Measurements from ENCODE around the gene LMF1.

Gene LMF1

DNA sequence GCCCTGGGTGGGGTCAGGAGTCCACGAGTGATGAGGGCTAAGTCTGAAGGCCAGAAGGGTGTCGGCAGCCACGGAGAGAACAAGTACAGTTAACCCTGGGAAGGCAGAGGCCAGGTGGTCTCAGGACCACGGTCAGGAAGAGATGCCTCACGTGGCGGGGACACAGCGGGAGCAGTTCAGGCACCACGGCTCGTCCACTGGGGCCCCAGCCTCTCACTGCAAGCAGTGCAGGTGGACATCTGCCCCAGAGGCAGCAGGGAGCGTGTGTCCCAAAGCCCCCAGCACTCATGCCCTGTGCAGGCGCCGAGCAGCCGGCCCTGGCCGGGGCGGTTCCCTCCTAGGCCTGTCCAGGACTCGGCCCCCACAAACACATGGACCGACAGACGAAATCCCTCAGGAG is 4.7 kb downstream of the LMF1 start:
- H3K4me3 ChIP-seq (ENCODE audit: low read depth, low read length), result no peak overlapping the region
- TF ChIP-seq MYC (IDR thresholded peaks at IDR 0.05; ENCODE audit: low read depth, low read length) (no peak), POLR2A (IDR thresholded peaks at IDR 0.05; ENCODE audit: extremely low read depth, insufficient read length) (no peak)
- TF ChIP-seq, protein P1, sequence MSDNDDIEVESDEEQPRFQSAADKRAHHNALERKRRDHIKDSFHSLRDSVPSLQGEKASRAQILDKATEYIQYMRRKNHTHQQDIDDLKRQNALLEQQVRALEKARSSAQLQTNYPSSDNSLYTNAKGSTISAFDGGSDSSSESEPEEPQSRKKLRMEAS (IDR thresholded peaks at IDR 0.05; ENCODE audit: low read depth, low read length), result no peak
- TF ChIP-seq, protein P2, sequence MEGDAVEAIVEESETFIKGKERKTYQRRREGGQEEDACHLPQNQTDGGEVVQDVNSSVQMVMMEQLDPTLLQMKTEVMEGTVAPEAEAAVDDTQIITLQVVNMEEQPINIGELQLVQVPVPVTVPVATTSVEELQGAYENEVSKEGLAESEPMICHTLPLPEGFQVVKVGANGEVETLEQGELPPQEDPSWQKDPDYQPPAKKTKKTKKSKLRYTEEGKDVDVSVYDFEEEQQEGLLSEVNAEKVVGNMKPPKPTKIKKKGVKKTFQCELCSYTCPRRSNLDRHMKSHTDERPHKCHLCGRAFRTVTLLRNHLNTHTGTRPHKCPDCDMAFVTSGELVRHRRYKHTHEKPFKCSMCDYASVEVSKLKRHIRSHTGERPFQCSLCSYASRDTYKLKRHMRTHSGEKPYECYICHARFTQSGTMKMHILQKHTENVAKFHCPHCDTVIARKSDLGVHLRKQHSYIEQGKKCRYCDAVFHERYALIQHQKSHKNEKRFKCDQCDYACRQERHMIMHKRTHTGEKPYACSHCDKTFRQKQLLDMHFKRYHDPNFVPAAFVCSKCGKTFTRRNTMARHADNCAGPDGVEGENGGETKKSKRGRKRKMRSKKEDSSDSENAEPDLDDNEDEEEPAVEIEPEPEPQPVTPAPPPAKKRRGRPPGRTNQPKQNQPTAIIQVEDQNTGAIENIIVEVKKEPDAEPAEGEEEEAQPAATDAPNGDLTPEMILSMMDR (IDR thresholded peaks at IDR 0.05; ENCODE audit: low read depth, low read length), result no peak
- DNase-seq (ENCODE audit: low read depth), result no peak

DNA sequence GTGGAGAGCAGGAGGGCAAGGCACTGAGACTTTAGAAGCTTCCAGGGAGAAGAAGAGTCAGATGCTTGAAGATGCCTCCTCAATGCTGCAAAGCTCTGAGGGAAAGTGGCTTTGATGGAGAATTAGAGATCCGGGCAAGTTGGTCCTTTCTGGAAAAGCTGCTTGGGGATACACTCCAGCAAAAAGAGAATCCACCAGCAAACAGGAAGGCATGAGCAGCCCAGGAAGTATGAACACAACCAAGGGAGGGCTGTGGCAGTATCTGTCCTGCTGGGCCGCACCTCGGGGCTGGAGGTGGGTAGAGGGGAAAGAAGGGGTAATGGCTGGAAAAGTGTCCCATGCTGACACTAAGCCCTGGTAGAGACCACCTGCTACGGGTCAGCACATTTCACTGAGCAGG is 5.3 kb downstream of the LMF1 start:
- DNase-seq (ENCODE audit: low read depth), result no peak
- H3K4me3 ChIP-seq (ENCODE audit: low read depth, low read length), result no peak overlapping the region
- no peak for TF ChIP-seq POLR2A (IDR thresholded peaks at IDR 0.05; ENCODE audit: extremely low read depth, insufficient read length)
- TF ChIP-seq, protein P2 (IDR thresholded peaks at IDR 0.05; ENCODE audit: low read depth, low read length), result no peak
- TF ChIP-seq, protein P1 (IDR thresholded peaks at IDR 0.05; ENCODE audit: low read depth, low read length), result no peak
- no peak for TF ChIP-seq MYC (IDR thresholded peaks at IDR 0.05; ENCODE audit: low read depth, low read length)

DNA sequence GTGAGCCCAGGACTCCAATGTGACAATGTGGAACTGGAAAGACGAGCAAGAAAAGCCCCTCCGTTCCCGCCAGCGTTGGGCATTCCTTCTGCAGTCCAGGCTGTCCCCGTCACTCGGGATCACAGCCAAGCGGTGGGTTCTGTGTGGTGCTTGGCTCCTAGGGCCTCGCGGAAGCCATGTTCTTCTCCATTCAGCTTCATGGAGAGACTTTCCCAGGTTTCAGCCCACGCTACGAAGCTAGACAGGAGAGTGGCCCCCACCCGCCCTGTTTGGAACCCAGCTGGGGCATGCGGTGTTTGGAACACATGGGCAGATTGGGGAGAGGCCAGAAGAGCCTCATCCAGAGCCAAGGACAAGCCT is 5.8 kb downstream of the LMF1 start:
- no peak for DNase-seq (ENCODE audit: low read depth)
- no peak for TF ChIP-seq POLR2A (IDR thresholded peaks at IDR 0.05; ENCODE audit: extremely low read depth, insufficient read length)
- TF ChIP-seq MYC (IDR thresholded peaks at IDR 0.05; ENCODE audit: low read depth, low read length), result no peak
- TF ChIP-seq, protein P1 (IDR thresholded peaks at IDR 0.05; ENCODE audit: low read depth, low read length), result no peak
- TF ChIP-seq, protein P2 (IDR thresholded peaks at IDR 0.05; ENCODE audit: low read depth, low read length), result no peak
- no peak overlapping the region for H3K4me3 ChIP-seq (ENCODE audit: low read depth, low read length)

DNA sequence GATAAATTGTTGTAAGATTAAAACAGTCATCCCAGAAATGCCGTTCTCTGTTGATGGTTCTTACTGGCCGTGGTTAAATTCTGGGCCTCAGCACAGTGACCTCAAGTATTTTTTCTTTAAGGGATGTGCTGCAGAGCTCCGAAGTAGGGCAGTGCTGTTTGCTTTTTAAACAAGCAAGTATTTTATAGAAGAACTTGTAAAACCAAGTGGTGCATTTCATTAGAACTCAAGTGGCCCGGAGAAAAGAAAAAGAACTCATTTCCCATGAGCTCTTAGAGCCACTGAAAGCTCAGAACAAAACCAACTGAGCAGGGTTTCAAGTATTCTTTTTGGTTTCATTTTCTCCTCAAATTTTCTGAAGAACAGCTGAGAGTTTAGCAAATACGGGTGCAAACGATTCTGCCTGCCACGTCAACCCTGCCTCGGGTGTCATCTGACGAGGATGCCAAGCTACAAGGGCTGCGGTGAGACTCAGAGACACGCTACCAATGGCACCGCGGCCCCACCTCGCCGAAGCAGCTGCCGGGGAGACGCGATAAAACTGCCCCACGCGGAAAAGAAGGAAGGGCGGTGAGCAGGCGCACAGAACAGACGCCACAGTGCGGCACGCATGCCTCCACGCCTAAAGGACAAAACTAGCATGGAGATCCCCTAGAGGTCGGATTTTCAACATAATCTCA is 6.3 kb downstream of the LMF1 start:
- no peak for TF ChIP-seq POLR2A (IDR thresholded peaks at IDR 0.05; ENCODE audit: extremely low read depth, insufficient read length)
- no peak for TF ChIP-seq MYC (IDR thresholded peaks at IDR 0.05; ENCODE audit: low read depth, low read length)
- TF ChIP-seq, protein P2 (IDR thresholded peaks at IDR 0.05; ENCODE audit: low read depth, low read length), result no peak
- TF ChIP-seq, protein P1 (IDR thresholded peaks at IDR 0.05; ENCODE audit: low read depth, low read length), result no peak
- DNase-seq (ENCODE audit: low read depth), result no peak
- H3K4me3 ChIP-seq (ENCODE audit: low read depth, low read length), result no peak overlapping the region

DNA sequence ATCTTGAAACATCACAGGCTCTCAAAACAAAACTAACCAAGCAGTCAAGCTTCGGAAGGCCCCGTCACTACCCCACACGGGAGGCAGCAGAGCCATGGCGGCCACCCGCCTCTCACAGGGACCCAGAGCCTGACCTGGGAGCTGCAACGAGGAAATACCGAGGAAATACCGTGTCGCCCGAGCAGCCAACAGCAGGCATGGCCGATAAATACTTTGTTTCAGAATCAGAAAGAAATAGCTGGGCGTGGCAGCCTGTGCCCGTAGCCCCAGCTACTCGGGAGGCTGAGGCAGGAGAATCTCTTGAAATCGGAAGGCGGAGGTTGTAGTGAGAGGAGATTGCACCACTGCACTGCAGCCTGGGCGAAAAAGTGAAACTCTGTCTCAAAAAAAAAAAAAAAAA is 6.9 kb downstream of the LMF1 start:
- TF ChIP-seq, protein P2 (IDR thresholded peaks at IDR 0.05; ENCODE audit: low read depth, low read length), result no peak
- TF ChIP-seq POLR2A (IDR thresholded peaks at IDR 0.05; ENCODE audit: extremely low read depth, insufficient read length), result no peak
- DNase-seq (ENCODE audit: low read depth), result peak; percentile 12
- no peak overlapping the region for H3K4me3 ChIP-seq (ENCODE audit: low read depth, low read length)
